Heart left ventricle (tissue), 16 donors: ENCODE measurements around the gene SZRD1. TPM values are rescaled to one million over a fixed set of nuclear protein-coding genes. Genes with fewer than 3 reads are reported as not detected.

Source experiments
- ATAC-seq, 4 donors: fragments of 200-7000 bp; cut with Tn5 transposase; one replicate each; pipeline ENCODE4 v1.9.1; 2020 to 2022; ENCODE audit warnings: moderate library complexity in 4 of 4, mild to moderate bottlenecking in 3 of 4, moderate number of reproducible peaks in 1 of 4
- DNase-seq, 5 donors: peaks; one replicate each; pipeline ENCODE4 v3.0.0-alpha.2; 2020
- H3K27ac ChIP-seq, 12 donors: fragments of 200-600 bp; sonication (generic) in 4 of 12; one replicate each; pipeline versions ENCODE4 v1.5.0 to v1.8.0; 2016 to 2022; ENCODE audit warnings: mild to moderate bottlenecking in 2 of 12
- H3K27me3 ChIP-seq, 9 donors: fragments of 200-600 bp; sonication (generic) in 2 of 9; one replicate each; pipeline versions ENCODE4 v1.5.1 to v1.8.0; 2016 to 2022; ENCODE audit warnings: mild to moderate bottlenecking in 3 of 9
- H3K36me3 ChIP-seq, 9 donors: fragments of 200-600 bp; sonication (generic) in 2 of 9; one replicate each; pipeline versions ENCODE4 v1.5.0 to v1.8.0; 2018 to 2022; ENCODE audit warnings: mild to moderate bottlenecking in 2 of 9
- H3K4me1 ChIP-seq, 12 donors: fragments of 200-600 bp; sonication (generic) in 4 of 12; one replicate each; pipeline versions ENCODE4 v1.5.0 to v1.8.0; 2016 to 2022; ENCODE audit warnings: mild to moderate bottlenecking in 3 of 12
- H3K4me3 ChIP-seq, 12 donors: fragments of 200-600 bp; sonication (generic) in 4 of 12; one replicate each; pipeline versions ENCODE4 v1.5.0 to v1.8.0; 2017 to 2022; ENCODE audit warnings: mild to moderate bottlenecking in 9 of 12, moderate library complexity in 4 of 12
- H3K9me3 ChIP-seq, 12 donors: fragments of 200-600 bp; sonication (generic) in 4 of 12; one replicate each; pipeline versions ENCODE4 v1.5.0 to v1.8.0; 2016 to 2022; ENCODE audit warnings: mild to moderate bottlenecking in 1 of 12
- POLR2A ChIP-seq, 2 donors: fragments of 450-650 bp; IDR thresholded peaks; one replicate each; pipeline ENCODE4 v1.6.1; 2017; ENCODE audit warnings: antibody characterized with exemption in 2 of 2, mild to moderate bottlenecking in 2 of 2, moderate library complexity in 2 of 2
- WGBS, 4 donors: extraction: QIAGEN DNeasy Blood & Tissue Kit in 2 of 4; methylation state at CpG; one replicate each; pipeline versions ENCODE4 v1.1.5 to v1.1.7; 2013 to 2018; 5-methylcytosine and 5-hydroxymethylcytosine counted together
- intact Hi-C, 10 donors: fragments of 100-400 bp; cut with DNase I; formaldehyde crosslinking; loops; one replicate each; pipeline versions ENCODE4 v1.11.1 to v1.14.2; 2022
- polyA plus RNA-seq, 2 donors: library from polyadenylated mRNA; stranded (reverse); fragments of 200-250 nt; gene quantifications; one replicate each; pipeline ENCODE4 v1.2.3, GENCODE V29; 2013
- total RNA-seq, 9 donors: library from RNA; depleted of rRNA in 2 of 9; stranded (reverse); fragments of >200 nt in 2 of 9; fragmentation: NEBNext Ultra II Directional in 3 of 9; extraction: Animal tissue kit (Norgen Biotek cat#: 25700) in 3 of 9; gene quantifications; one replicate each; pipeline versions ENCODE4 v1.1.0 to v1.2.4, GENCODE V29; 2016 to 2023
- TF ChIP-seq, protein P1 (sequence below), 12 donors: fragments of 200-600 bp; sonication (generic) in 4 of 12; IDR thresholded peaks; one replicate each; pipeline versions ENCODE4 v1.5.0 to v1.8.0; 2018 to 2022; ENCODE audit warnings: antibody characterized with exemption in 12 of 12, mild to moderate bottlenecking in 5 of 12
- donor health status: ischemic (EF 13 %, LVEDD 7.1; RV severe dilation, severe dysfunction).
- donor health status: healthy with polysubstance abuse.
- donor health status: DM: no; HTN: yes; CAD: no.
- donor health status: DM: no; HTN: no; CAD: no.
- donor health status: ischemic (EF 25% LVEDD 6.9; RV normal size, moderate dysfunction).
- donor health status: ischemic (EF 25% LVEDD 5.7; RV mildly dilated, moderate dysfunction).
- donor health status: healthy.
- donor health status: DM: yes; HTN: yes; CAD: no.
- donor health status: ischemic (EF 35%, LVEDD 5.7; RV mildly dilated, moderate dysfunction).
- donor health status: nonischemic (EF 11% LVEDD 7.7; RV severe dilation, severe dysfunction).
- donor health status: DM: yes; HTN: yes; CAD: no.
- donor health status: PGD.
- donor health status: ischemic (EF 29% LVEDD 5.4; RV normal size, mild dysfunction).
- donor health status: nonischemic (EF 23%, LVEDD 6.1; RV moderate dilation, normal function).

SZRD1 gene
- total and polyA plus RNA-seq, 11 donors = 54.4 to 140 (median 94.4) TPM

- Histone ChIP-seq H3K4me1 (no peaks in the 10 kb centered on the region), H3K4me3 (no peak overlapping the region), H3K27me3 (no peaks in the 10 kb centered on the region), H3K36me3 (no peaks in the 10 kb centered on the region), H3K9me3 (no peaks in the 10 kb centered on the region), H3K27ac (no peak overlapping the region)
- ATAC-seq (peak in 2 of 4 donors; percentile 11 to 14), DNase-seq (peak in 1 of 5 donors; percentile 28)
- TF ChIP-seq, protein P1, sequence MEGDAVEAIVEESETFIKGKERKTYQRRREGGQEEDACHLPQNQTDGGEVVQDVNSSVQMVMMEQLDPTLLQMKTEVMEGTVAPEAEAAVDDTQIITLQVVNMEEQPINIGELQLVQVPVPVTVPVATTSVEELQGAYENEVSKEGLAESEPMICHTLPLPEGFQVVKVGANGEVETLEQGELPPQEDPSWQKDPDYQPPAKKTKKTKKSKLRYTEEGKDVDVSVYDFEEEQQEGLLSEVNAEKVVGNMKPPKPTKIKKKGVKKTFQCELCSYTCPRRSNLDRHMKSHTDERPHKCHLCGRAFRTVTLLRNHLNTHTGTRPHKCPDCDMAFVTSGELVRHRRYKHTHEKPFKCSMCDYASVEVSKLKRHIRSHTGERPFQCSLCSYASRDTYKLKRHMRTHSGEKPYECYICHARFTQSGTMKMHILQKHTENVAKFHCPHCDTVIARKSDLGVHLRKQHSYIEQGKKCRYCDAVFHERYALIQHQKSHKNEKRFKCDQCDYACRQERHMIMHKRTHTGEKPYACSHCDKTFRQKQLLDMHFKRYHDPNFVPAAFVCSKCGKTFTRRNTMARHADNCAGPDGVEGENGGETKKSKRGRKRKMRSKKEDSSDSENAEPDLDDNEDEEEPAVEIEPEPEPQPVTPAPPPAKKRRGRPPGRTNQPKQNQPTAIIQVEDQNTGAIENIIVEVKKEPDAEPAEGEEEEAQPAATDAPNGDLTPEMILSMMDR (IDR thresholded peaks at IDR 0.05) = no peak
- no peak for TF ChIP-seq POLR2A (IDR thresholded peaks at IDR 0.05)
- WGBS, 4 donors = 82 to 87% (median 84%) methylated on average over 24 to 25 of the region's 25 CpGs
- intact Hi-C loops = no loop called here
Measured at GRCh38 chr1:16409536-16410152, 42.6 kb downstream of the SZRD1 start.

GRCh38 chr1:16410803-16411202 lies 43.8 kb downstream of the SZRD1 start:
- ATAC-seq (no peak), DNase-seq (peak in 1 of 5 donors; percentile 48)
- H3K36me3 ChIP-seq = no peaks in the 10 kb centered on the region
- no peak overlapping the region for H3K27ac ChIP-seq
- no peak overlapping the region for H3K4me3 ChIP-seq
- TF ChIP-seq, protein P1 (IDR thresholded peaks at IDR 0.05) = no peak
- no peak for TF ChIP-seq POLR2A (IDR thresholded peaks at IDR 0.05)
- H3K9me3 ChIP-seq = no peaks in the 10 kb centered on the region
- 93 to 95% (median 94%) methylated on average over 5 of the region's 5 CpGs for WGBS, 4 donors
- H3K27me3 ChIP-seq = no peaks in the 10 kb centered on the region
- intact Hi-C loops = no loop called here
- H3K4me1 ChIP-seq = no peaks in the 10 kb centered on the region

GRCh38 chr1:16413191-16413590 lies 46.1 kb downstream of the SZRD1 start:
- Histone ChIP-seq H3K36me3 (no peaks in the 10 kb centered on the region), H3K4me3 (no peak overlapping the region), H3K4me1 (no peaks in the 10 kb centered on the region), H3K9me3 (no peaks in the 10 kb centered on the region), H3K27ac (no peak overlapping the region), H3K27me3 (no peaks in the 10 kb centered on the region)
- TF ChIP-seq POLR2A (IDR thresholded peaks at IDR 0.05) = no peak
- TF ChIP-seq, protein P1 (IDR thresholded peaks at IDR 0.05) = no peak
- ATAC-seq = no peak
- no peak for DNase-seq
- WGBS, 4 donors = 66 to 89% (median 80%) methylated on average over 3 of the region's 3 CpGs
- intact Hi-C loops = no loop called here

DNA sequence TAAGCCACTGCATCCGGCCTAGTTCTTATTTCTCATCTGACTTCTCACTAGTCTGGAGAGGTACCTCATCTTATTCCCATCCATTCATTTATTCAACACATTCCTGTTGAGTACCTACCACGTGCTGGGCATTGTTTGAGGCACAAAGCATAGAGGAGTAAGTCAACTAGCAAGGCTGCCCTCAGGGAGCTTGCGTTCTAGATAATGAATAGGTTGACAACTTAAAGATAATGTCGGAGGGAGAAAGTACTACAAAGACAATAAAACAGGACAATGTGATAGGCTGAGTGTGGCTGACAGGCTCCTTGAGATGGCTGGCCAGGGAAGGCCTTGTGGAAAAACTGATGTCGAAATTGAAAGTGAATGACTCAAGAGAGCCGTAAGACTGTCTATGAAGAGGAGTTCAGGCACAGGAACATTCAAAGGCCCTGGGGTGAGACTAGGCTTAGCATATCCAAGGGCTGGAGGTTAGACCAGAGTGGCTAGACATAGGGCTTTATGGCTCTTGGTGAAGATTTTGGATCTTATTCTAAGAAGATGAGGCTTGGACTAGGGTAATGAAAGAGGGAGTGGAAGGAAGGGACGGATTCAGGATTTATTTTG lies 51.9 kb downstream of the SZRD1 start:
- TF ChIP-seq POLR2A (IDR thresholded peaks at IDR 0.05) = no peak
- TF ChIP-seq, protein P1 (IDR thresholded peaks at IDR 0.05) = no peak
- intact Hi-C loops = no loop called here
- H3K9me3 ChIP-seq = no peaks in the 10 kb centered on the region
- DNase-seq = no peak
- 88 to 90% (median 88%) methylated on average over 7 of the region's 7 CpGs for WGBS, 4 donors
- H3K27ac ChIP-seq = no peak overlapping the region
- peaks cover 0 to 5% (median 0%) of the 10 kb centered on the region in 9 donors for H3K27me3 ChIP-seq
- ATAC-seq = no peak
- H3K4me3 ChIP-seq = no peak overlapping the region
- no peaks in the 10 kb centered on the region for H3K4me1 ChIP-seq
- H3K36me3 ChIP-seq = no peaks in the 10 kb centered on the region
